Thyroid gland (tissue), 4 donors: ENCODE results near the gene MATK.

Experiments
- CTCF ChIP-seq, 6 experiments: fragments of 200-600 bp in 3 of 6; fragments of 450-650 bp in 3 of 6; sonication (generic) in 3 of 6; IDR thresholded peaks; one replicate each; pipeline ENCODE4 v1.5.1; 2016 to 2019; ENCODE audit warnings: antibody characterized with exemption in 6 of 6, mild to moderate bottlenecking in 2 of 6, inconsistent platforms in 1 of 6, moderate library complexity in 1 of 6
- POLR2A ChIP-seq, 2 donors: fragments of 450-650 bp; IDR thresholded peaks; one replicate each; pipeline ENCODE4 v1.6.1; 2017; ENCODE audit warnings: antibody characterized with exemption in 2 of 2, mild to moderate bottlenecking in 2 of 2, moderate library complexity in 1 of 2

GRCh38 chr19:3807131-3807480, 20.9 kb upstream of the MATK start:
- no peak for TF ChIP-seq CTCF (IDR thresholded peaks at IDR 0.05)
- no peak for TF ChIP-seq POLR2A (IDR thresholded peaks at IDR 0.05)
